PC-3 (cell line): ENCODE results near the gene ENOX2. TPM values are rescaled to one million over a fixed set of nuclear protein-coding genes. Genes with fewer than 3 reads are reported as not detected.

ENCODE experiments used
- ATAC-seq: fragments of 200-7000 bp; cut with Tn5 transposase; 2 replicates; pipeline ENCODE4 v1.9.1; 2020; ENCODE audit warnings: mild to moderate bottlenecking, moderate library complexity
- BruUV-seq: library from RNA; stranded (reverse); fragments of 400-500 nt; replicated peaks from 2 replicates; lab custom pipeline; 2021; lab: Mats Ljungman, UMichigan
- CTCF ChIA-PET: fragments of 300-600 bp; sonication (Branson Sonifier 250); formaldehyde crosslinking; loops from one replicate; lab custom pipeline; 2022; ENCODE audit warnings: antibody characterized with exemption; lab: Charles Lee
- POLR2A ChIA-PET: fragments of 300-600 bp; sonication (Branson Sonifier 250); formaldehyde crosslinking; loops from one replicate; lab custom pipeline; 2022; ENCODE audit warnings: antibody characterized with exemption; ENCODE audit not compliant: unreplicated experiment; lab: Charles Lee
- DNase-seq: peaks from one replicate; pipeline ENCODE4 v3.0.0-alpha.2; 2015
- H2AFZ ChIP-seq: fragments of 300-600 bp; sonication (generic); 2 replicates; pipeline ENCODE4 v1.6.0; 2016; ENCODE audit warnings: antibody characterized with exemption, low read length
- H3F3A ChIP-seq: fragments of 300-600 bp; sonication (generic); one replicate; pipeline ENCODE4 v1.6.0; 2017; ENCODE audit warnings: antibody characterized with exemption, low read length, control low read depth, mild to moderate bottlenecking; ENCODE audit not compliant: unreplicated experiment
- H3K27ac ChIP-seq: fragments of 300-600 bp; sonication (generic); 2 replicates; pipeline ENCODE4 v1.5.1; 2016; ENCODE audit warnings: mild to moderate bottlenecking, low read length
- H3K27me3 ChIP-seq: fragments of 300-600 bp; sonication (generic); 2 replicates; pipeline ENCODE4 v1.6.1; 2016; ENCODE audit warnings: low read length, mixed read lengths
- H3K36me3 ChIP-seq: fragments of 300-600 bp; sonication (generic); 2 replicates; pipeline ENCODE4 v1.6.1; 2016; ENCODE audit warnings: low read depth, mixed run types, low read length, mixed read lengths
- H3K4me1 ChIP-seq: fragments of 300-600 bp; sonication (generic); 2 replicates; pipeline ENCODE4 v1.5.1; 2016; ENCODE audit warnings: low read length; ENCODE audit not compliant: insufficient read depth
- H3K4me2 ChIP-seq: fragments of 300-600 bp; sonication (generic); 2 replicates; pipeline ENCODE4 v1.6.0; 2016; ENCODE audit warnings: low read length
- H3K4me3 ChIP-seq: fragments of 300-600 bp; sonication (generic); 2 replicates; pipeline ENCODE4 v1.5.1; 2016; ENCODE audit warnings: mild to moderate bottlenecking, low read length, mixed read lengths
- H3K79me2 ChIP-seq: fragments of 300-600 bp; sonication (generic); 2 replicates; pipeline ENCODE4 v1.6.1; 2017; ENCODE audit warnings: low read length, mixed read lengths
- H3K9ac ChIP-seq: fragments of 300-600 bp; sonication (generic); 2 replicates; pipeline ENCODE4 v1.6.0; 2016; ENCODE audit warnings: mild to moderate bottlenecking, low read length
- H3K9me2 ChIP-seq: fragments of 300-600 bp; sonication (generic); replicated peaks from 2 replicates; pipeline ENCODE4 v1.6.1; 2016; ENCODE audit warnings: mixed run types, low read length, mixed read lengths
- H3K9me3 ChIP-seq: fragments of 300-600 bp; sonication (generic); 2 replicates; pipeline ENCODE4 v1.6.1; 2016; ENCODE audit warnings: low read length, mixed read lengths
- H4K20me1 ChIP-seq: fragments of 300-600 bp; sonication (generic); 2 replicates; pipeline ENCODE4 v1.6.1; 2016; ENCODE audit warnings: low read length, mixed read lengths
- CTCF ChIP-seq: fragments of 300-600 bp; sonication (generic); conservative IDR thresholded peaks from 2 replicates; pipeline ENCODE4 v1.5.1; 2017; ENCODE audit warnings: antibody characterized with exemption, low read depth, mild to moderate bottlenecking, low read length
- EZH2 ChIP-seq: fragments of 300-600 bp; sonication (generic); IDR thresholded peaks from one replicate; pipeline ENCODE4 v1.6.1; 2017; ENCODE audit warnings: antibody characterized with exemption, mild to moderate bottlenecking, low read length; ENCODE audit not compliant: unreplicated experiment
- EZH2phosphoT487 ChIP-seq: fragments of 300-600 bp; sonication (generic); IDR thresholded peaks from 2 replicates; pipeline ENCODE4 v1.6.1; 2018; ENCODE audit warnings: mild to moderate bottlenecking, antibody characterized with exemption, low read length, borderline replicate concordance
- intact Hi-C: fragments of 100-400 bp; cut with micrococcal nuclease; formaldehyde crosslinking; loops from 2 replicates; pipeline ENCODE4 v1.9.0; 2023
- total RNA-seq: library from RNA; depleted of rRNA; stranded (reverse); fragments of >200 nt; gene quantifications from 2 replicates; pipeline ENCODE4 v1.2.3, GENCODE V29; 2014

Gene ENOX2
- total RNA-seq, 1 experiment from 2014 or later: 11.8 TPM

GRCh38 chrX:130810561-130810960, 92.4 kb downstream of the ENOX2 start:
- no peak overlapping the region for H3K27ac ChIP-seq
- no peak overlapping the region for H3K4me2 ChIP-seq
- ATAC-seq: no peak
- POLR2A ChIA-PET: no interaction called here
- no peak overlapping the region for H2AFZ ChIP-seq
- no TSS peak for BruUV-seq
- H3K4me1 ChIP-seq: peaks cover 16% of the 10 kb centered on the region
- H3K9me2 ChIP-seq: no peaks in the 10 kb centered on the region
- no peaks in the 10 kb centered on the region for H4K20me1 ChIP-seq
- no peak for DNase-seq
- no peaks in the 10 kb centered on the region for H3F3A ChIP-seq
- no peak overlapping the region for H3K9ac ChIP-seq
- no peaks in the 10 kb centered on the region for H3K27me3 ChIP-seq
- intact Hi-C loops: no loop called here
- TF ChIP-seq CTCF: no peak
- TF ChIP-seq EZH2: no peak
- no peak for TF ChIP-seq EZH2phosphoT487
- CTCF ChIA-PET: no interaction called here
- no peak overlapping the region for H3K4me3 ChIP-seq
- H3K79me2 ChIP-seq: no peaks in the 10 kb centered on the region
- no peaks in the 10 kb centered on the region for H3K9me3 ChIP-seq
- H3K36me3 ChIP-seq: no peaks in the 10 kb centered on the region

- H3K9me3 ChIP-seq: no peaks in the 10 kb centered on the region
- H3K4me2 ChIP-seq: no peak overlapping the region
- ChIA-PET CTCF (no interaction called here), POLR2A (no interaction called here)
- H4K20me1 ChIP-seq: no peaks in the 10 kb centered on the region
- no peak overlapping the region for H3K9ac ChIP-seq
- ATAC-seq: peak; percentile 82
- no peak overlapping the region for H3K4me3 ChIP-seq
- no peaks in the 10 kb centered on the region for H3K9me2 ChIP-seq
- H3K27ac ChIP-seq: no peak overlapping the region
- no peaks in the 10 kb centered on the region for H3K79me2 ChIP-seq
- peaks cover 18% of the 10 kb centered on the region for H3K4me1 ChIP-seq
- H3F3A ChIP-seq: no peaks in the 10 kb centered on the region
- no TSS peak for BruUV-seq
- H3K36me3 ChIP-seq: no peaks in the 10 kb centered on the region
- H3K27me3 ChIP-seq: no peaks in the 10 kb centered on the region
- no peak overlapping the region for H2AFZ ChIP-seq
- TF ChIP-seq CTCF (no peak), EZH2 (no peak), EZH2phosphoT487 (no peak)
- intact Hi-C loops: no loop called here
- DNase-seq: peak; percentile 61
Observed at GRCh38 chrX:130805903-130806302, 97.1 kb downstream of the ENOX2 start.

- Histone ChIP-seq H3K4me2 (no peak overlapping the region), H3K9me2 (no peaks in the 10 kb centered on the region), H3K27ac (no peak overlapping the region), H3K36me3 (no peaks in the 10 kb centered on the region), H2AFZ (no peak overlapping the region), H3K9me3 (no peaks in the 10 kb centered on the region), H3K9ac (no peak overlapping the region), H4K20me1 (no peaks in the 10 kb centered on the region), H3F3A (no peaks in the 10 kb centered on the region), H3K4me3 (no peak overlapping the region), H3K4me1 (peaks cover 22% of the 10 kb centered on the region), H3K27me3 (no peaks in the 10 kb centered on the region), H3K79me2 (no peaks in the 10 kb centered on the region)
- ChIA-PET POLR2A (no interaction called here), CTCF (no interaction called here)
- no peak for DNase-seq
- intact Hi-C loops: no loop called here
- no peak for ATAC-seq
- TF ChIP-seq EZH2phosphoT487 (no peak), CTCF (no peak), EZH2 (no peak)
- BruUV-seq: no TSS peak
Observed at GRCh38 chrX:130803537-130803936, 99.5 kb downstream of the ENOX2 start.
